ENCODE measurements around the gene GALNT4. TPM values are rescaled to one million over a fixed set of nuclear protein-coding genes. Genes with fewer than 3 reads are reported as not detected.

The GALNT4 gene
- total RNA-seq, 1 donor from 2014 or later: 4.4 TPM

- TF ChIP-seq CTCF (conservative IDR thresholded peaks at IDR 0.05): no peak
- DNase-seq (ENCODE audit: low read depth, low spot score): no peak
- peaks cover 11% of the 10 kb centered on the region for H3K4me1 Mint-ChIP-seq
- H3K27ac Mint-ChIP-seq (ENCODE audit: unreplicated experiment): no peak overlapping the region
- H3K36me3 Mint-ChIP-seq (ENCODE audit: low read depth): no peaks in the 10 kb centered on the region
- H3K27me3 Mint-ChIP-seq (ENCODE audit: low read depth): no peaks in the 10 kb centered on the region
- no peaks in the 10 kb centered on the region for H3K9me3 Mint-ChIP-seq
- H3K4me3 Mint-ChIP-seq: no peak overlapping the region
Measured at GRCh38 chr12:89474615-89475014, 50.0 kb downstream of the GALNT4 start.

Other genes with a start within 250 kb of the GALNT4 start
- gene DUSP6, start 172.3 kb downstream of the GALNT4 start, total RNA-seq: 109 and 112 TPM in 2 replicates
- gene POC1B, start 1.3 kb upstream of the GALNT4 start, total RNA-seq: 15.2 and 16.7 TPM in 2 replicates
- gene ATP2B1, start 184.0 kb upstream of the GALNT4 start, total RNA-seq: 50.8 and 54.1 TPM in 2 replicates